ENCODE measurements around the gene DPP7. TPM values are rescaled to one million over a fixed set of nuclear protein-coding genes. Genes with fewer than 3 reads are reported as not detected.

Gene DPP7
- total and polyA plus RNA-seq, 7 donors, result 34.8 to 75.3 (median 67.4) TPM

DNA sequence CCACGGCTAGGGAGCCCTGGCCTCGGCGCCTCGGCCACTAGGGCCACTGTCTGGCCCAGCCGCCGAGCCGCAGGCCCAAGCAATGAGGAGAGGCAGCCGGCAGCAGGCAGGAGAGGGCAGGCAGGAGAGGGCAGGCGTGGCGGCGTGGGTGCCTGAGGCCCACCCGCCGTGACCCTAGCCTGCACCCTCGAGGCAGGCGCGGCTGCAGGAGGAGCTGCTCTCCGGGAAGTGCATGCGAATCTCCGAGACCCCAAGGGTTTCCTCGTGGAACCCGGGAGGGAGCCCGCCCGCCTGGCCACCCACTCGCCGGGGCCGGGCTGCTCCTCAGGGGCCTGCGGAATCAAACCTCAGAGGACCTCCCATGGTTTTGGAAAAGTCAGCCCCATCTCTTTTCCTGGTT, 33.7 kb upstream of the DPP7 start:
- DNase-seq, result peak in 1 of 2 donors; percentile 30
- ATAC-seq, result no peak
- Histone ChIP-seq H3K27ac (no peak overlapping the region), H3K4me3 (no peak overlapping the region), H3K27me3 (ENCODE audit: insufficient read depth in 3 of 3, low read length in 2 of 3) (peaks cover 0 to 41% (median 14%) of the 10 kb centered on the region in 3 donors), H3K4me1 (no peaks in the 10 kb centered on the region), H3K36me3 (ENCODE audit: insufficient read depth in 1 of 2, low read depth in 1 of 2) (no peaks in the 10 kb centered on the region), H3K9me3 (no peaks in the 10 kb centered on the region)
- TF ChIP-seq, protein P1, sequence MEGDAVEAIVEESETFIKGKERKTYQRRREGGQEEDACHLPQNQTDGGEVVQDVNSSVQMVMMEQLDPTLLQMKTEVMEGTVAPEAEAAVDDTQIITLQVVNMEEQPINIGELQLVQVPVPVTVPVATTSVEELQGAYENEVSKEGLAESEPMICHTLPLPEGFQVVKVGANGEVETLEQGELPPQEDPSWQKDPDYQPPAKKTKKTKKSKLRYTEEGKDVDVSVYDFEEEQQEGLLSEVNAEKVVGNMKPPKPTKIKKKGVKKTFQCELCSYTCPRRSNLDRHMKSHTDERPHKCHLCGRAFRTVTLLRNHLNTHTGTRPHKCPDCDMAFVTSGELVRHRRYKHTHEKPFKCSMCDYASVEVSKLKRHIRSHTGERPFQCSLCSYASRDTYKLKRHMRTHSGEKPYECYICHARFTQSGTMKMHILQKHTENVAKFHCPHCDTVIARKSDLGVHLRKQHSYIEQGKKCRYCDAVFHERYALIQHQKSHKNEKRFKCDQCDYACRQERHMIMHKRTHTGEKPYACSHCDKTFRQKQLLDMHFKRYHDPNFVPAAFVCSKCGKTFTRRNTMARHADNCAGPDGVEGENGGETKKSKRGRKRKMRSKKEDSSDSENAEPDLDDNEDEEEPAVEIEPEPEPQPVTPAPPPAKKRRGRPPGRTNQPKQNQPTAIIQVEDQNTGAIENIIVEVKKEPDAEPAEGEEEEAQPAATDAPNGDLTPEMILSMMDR (IDR thresholded peaks at IDR 0.05), result no peak
- intact Hi-C loops (cut with DNase I), result no loop called here
- 66 to 71% (median 67%) methylated on average over 26 to 27 of the region's 27 CpGs for WGBS, 3 donors

DNA sequence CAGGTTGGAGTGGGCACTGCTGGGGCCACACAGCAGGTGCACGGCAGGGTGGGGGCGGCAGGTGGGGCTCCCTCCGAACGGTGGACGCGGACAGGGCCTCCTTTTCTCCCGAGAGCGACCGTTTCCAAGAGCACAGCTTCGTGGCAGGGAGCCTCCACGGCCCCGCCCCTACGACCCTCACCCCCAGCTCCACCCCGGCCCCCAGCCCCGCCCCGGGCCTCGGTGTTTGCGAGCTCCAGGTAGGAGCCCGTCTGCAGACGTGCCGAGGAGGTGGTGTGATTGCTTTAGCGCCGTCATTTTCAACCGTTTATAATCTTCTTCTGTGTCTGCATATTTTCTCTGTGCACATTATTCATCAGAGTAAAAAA, 33.2 kb upstream of the DPP7 start:
- WGBS, 3 donors, result 24 to 32% (median 28%) methylated on average over 19 to 24 of the region's 24 CpGs
- no peak for ATAC-seq
- DNase-seq, result peak in 1 of 2 donors; percentile 34
- Histone ChIP-seq H3K27me3 (ENCODE audit: insufficient read depth in 3 of 3, low read length in 2 of 3) (peaks cover 0 to 45% (median 16%) of the 10 kb centered on the region in 3 donors), H3K9me3 (no peaks in the 10 kb centered on the region), H3K4me3 (no peak overlapping the region), H3K4me1 (no peaks in the 10 kb centered on the region), H3K27ac (no peak overlapping the region), H3K36me3 (ENCODE audit: insufficient read depth in 1 of 2, low read depth in 1 of 2) (no peaks in the 10 kb centered on the region)
- intact Hi-C loops (cut with DNase I), result no loop called here
- TF ChIP-seq, protein P1 (IDR thresholded peaks at IDR 0.05), result no peak

DNA sequence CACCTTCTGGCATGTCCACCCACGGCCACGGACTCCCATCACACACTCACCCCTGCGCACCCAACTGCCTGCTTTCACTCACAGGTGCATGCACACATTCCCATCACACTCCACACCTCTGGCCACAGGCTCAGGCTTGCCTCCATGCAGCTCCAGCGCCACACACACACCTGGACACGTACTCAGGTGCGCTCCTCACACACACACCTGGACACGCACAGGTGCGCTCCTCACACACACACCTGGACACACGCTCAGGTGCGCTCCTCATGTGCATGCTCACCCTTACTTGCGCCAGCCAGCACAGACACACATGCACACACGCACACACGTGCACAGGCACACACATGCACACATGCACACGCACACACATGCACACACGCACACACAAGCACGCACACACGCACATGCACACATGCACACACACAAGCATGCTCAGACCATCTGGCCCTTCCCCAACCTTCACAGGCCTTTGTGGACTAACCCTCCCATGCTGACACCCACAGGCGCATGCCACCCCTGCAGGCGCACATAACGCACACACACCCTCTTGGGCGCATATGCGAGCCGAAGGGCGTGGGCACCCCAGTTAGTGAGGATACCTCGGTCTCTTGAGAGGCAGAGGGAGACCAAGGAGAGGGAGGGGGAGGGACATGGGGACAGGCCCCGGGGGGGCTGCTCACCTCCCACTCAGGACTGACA, 32.7 kb upstream of the DPP7 start:
- Histone ChIP-seq H3K36me3 (ENCODE audit: insufficient read depth in 1 of 2, low read depth in 1 of 2) (no peaks in the 10 kb centered on the region), H3K9me3 (no peaks in the 10 kb centered on the region), H3K27ac (no peak overlapping the region), H3K4me3 (no peak overlapping the region), H3K4me1 (no peaks in the 10 kb centered on the region), H3K27me3 (ENCODE audit: insufficient read depth in 3 of 3, low read length in 2 of 3) (peaks cover 0 to 51% (median 16%) of the 10 kb centered on the region in 3 donors)
- TF ChIP-seq, protein P1 (IDR thresholded peaks at IDR 0.05), result no peak
- 82 to 86% (median 83%) methylated on average over 19 to 26 of the region's 26 CpGs for WGBS, 3 donors
- DNase-seq (peak in 1 of 2 donors; percentile 34), ATAC-seq (no peak)
- intact Hi-C loops (cut with DNase I), result no loop called here

DNA sequence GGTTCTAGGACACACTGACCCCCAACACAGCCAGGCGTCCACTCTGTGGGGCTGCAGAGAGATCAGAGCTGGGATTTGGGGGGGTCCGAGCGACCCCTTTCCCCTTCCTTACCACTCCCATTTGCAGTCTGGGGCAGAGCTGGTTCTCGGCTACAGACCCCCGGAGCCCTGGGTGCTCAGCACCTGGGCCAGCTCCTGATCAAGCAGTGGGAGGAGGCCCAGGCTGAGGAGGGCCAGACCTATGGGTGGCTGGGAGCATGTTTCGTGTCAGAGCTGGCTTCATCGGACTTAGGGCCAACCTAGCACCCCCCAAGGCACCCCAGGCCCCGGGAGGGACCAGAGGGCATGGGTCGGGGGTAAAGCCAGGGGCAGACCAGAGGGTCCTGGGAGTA, 32.0 kb upstream of the DPP7 start:
- no peaks in the 10 kb centered on the region for H3K36me3 ChIP-seq (ENCODE audit: insufficient read depth in 1 of 2, low read depth in 1 of 2)
- intact Hi-C loops (cut with DNase I), result no loop called here
- H3K9me3 ChIP-seq, result no peaks in the 10 kb centered on the region
- no peaks in the 10 kb centered on the region for H3K4me1 ChIP-seq
- H3K4me3 ChIP-seq, result no peak overlapping the region
- no peak for DNase-seq
- WGBS, 3 donors, result 56 to 60% (median 57%) methylated on average over 9 of the region's 9 CpGs
- no peak overlapping the region for H3K27ac ChIP-seq
- H3K27me3 ChIP-seq (ENCODE audit: insufficient read depth in 3 of 3, low read length in 2 of 3), result peaks cover 0 to 58% (median 18%) of the 10 kb centered on the region in 3 donors
- TF ChIP-seq, protein P1 (IDR thresholded peaks at IDR 0.05), result no peak
- no peak for ATAC-seq
